Measurements from ENCODE around the gene ELANE.
"Not testable (repeated sequence)": the region's sequence is repeated elsewhere in the genome, so short reads cannot be mapped to it uniquely, and the experiment has no call there.

- not testable (repeated sequence) for TF ChIP-seq POLR2AphosphoS5 (IDR thresholded peaks at IDR 0.05; ENCODE audit: borderline replicate concordance, low read depth, low read length); EZH2 (IDR thresholded peaks at IDR 0.05)
These were observed 2.9 kb upstream of the ELANE start for GRCh38 chr19:849195-849594.
